OCI-LY7 (cell line): ENCODE measurements around the gene GNRH2. TPM values are rescaled to one million over a fixed set of nuclear protein-coding genes. Genes with fewer than 3 reads are reported as not detected.
"Not testable (repeated sequence)": the region's sequence is repeated elsewhere in the genome, so short reads cannot be mapped to it uniquely, and the experiment has no call there.

Source experiments
- BruUV-seq: library from RNA; stranded (reverse); fragments of 400-500 nt; replicated peaks from 2 replicates; lab custom pipeline; 2021; lab: Mats Ljungman, UMichigan
- CTCF ChIA-PET: fragments of 300-600 bp; sonication (Branson Sonifier 250); formaldehyde crosslinking; loops from one replicate; lab custom pipeline; 2022; ENCODE audit warnings: antibody characterized with exemption; ENCODE audit not compliant: unreplicated experiment; lab: Charles Lee
- POLR2A ChIA-PET: fragments of 300-600 bp; sonication (Branson Sonifier 250); formaldehyde crosslinking; loops from one replicate; lab custom pipeline; 2022; ENCODE audit warnings: antibody characterized with exemption; lab: Charles Lee
- DNase-seq: peaks from one replicate; pipeline ENCODE4 v3.0.0-alpha.2; 2015; ENCODE audit warnings: low spot score
- H2AFZ ChIP-seq: fragments of 200-600 bp; sonication (generic), shearing (Covaris generic); 2 replicates; pipeline ENCODE4 v1.6.1; 2014; ENCODE audit warnings: mild to moderate bottlenecking, antibody characterized with exemption, low read length, moderate library complexity
- H3K27ac ChIP-seq: fragments of 200-600 bp; sonication (generic); 2 replicates; pipeline ENCODE4 v1.5.1; 2014; ENCODE audit warnings: mixed run types, low read depth, mild to moderate bottlenecking, moderate library complexity, low read length, inconsistent platforms; ENCODE audit not compliant: poor library complexity, severe bottlenecking
- H3K36me3 ChIP-seq: fragments of 200-600 bp; sonication (generic); 2 replicates; pipeline ENCODE4 v1.6.1; 2014; ENCODE audit warnings: mild to moderate bottlenecking, antibody characterized with exemption, low read length, moderate library complexity, mixed read lengths; ENCODE audit not compliant: insufficient read depth
- H3K4me1 ChIP-seq: fragments of 200-600 bp; sonication (generic); 2 replicates; pipeline ENCODE4 v1.5.1; 2014; ENCODE audit warnings: mild to moderate bottlenecking, low read length; ENCODE audit not compliant: insufficient read depth, poor library complexity, severe bottlenecking
- H3K4me2 ChIP-seq: fragments of 200-600 bp; sonication (generic); 2 replicates; pipeline ENCODE4 v1.6.1; 2014; ENCODE audit warnings: mild to moderate bottlenecking, low read length
- H3K4me3 ChIP-seq: fragments of 200-600 bp; sonication (generic); 2 replicates; pipeline ENCODE4 v1.5.1; 2014; ENCODE audit warnings: mild to moderate bottlenecking, low read depth, low read length; ENCODE audit not compliant: poor library complexity, severe bottlenecking
- H3K79me2 ChIP-seq: fragments of 200-600 bp; sonication (generic); 2 replicates; pipeline ENCODE4 v1.6.1; 2016; ENCODE audit warnings: low read depth, mild to moderate bottlenecking, low read length, moderate library complexity, mixed read lengths; ENCODE audit not compliant: insufficient read depth
- H3K9me2 ChIP-seq: fragments of 200-600 bp; sonication (generic); 2 replicates; pipeline ENCODE4 v1.6.1; 2016; ENCODE audit warnings: mild to moderate bottlenecking, low read length, mixed read lengths; ENCODE audit not compliant: insufficient read depth
- H3K9me3 ChIP-seq: fragments of 200-600 bp; sonication (generic); 2 replicates; pipeline ENCODE4 v1.6.1; 2014; ENCODE audit warnings: mild to moderate bottlenecking, mixed run types, low read length, mixed read lengths
- H4K20me1 ChIP-seq: fragments of 200-600 bp; sonication (generic); 2 replicates; pipeline ENCODE4 v1.6.1; 2014; ENCODE audit warnings: mild to moderate bottlenecking, antibody characterized with exemption, low read length, moderate library complexity, mixed read lengths; ENCODE audit not compliant: insufficient read depth
- CTCF ChIP-seq: fragments of 200-600 bp; sonication (generic); conservative IDR thresholded peaks from 2 replicates; pipeline ENCODE4 v1.5.1; 2014; ENCODE audit warnings: mild to moderate bottlenecking, antibody characterized with exemption, low read length, moderate library complexity, mixed read lengths
- EZH2phosphoT487 ChIP-seq: fragments of 200-600 bp; sonication (generic); IDR thresholded peaks from 2 replicates; pipeline ENCODE4 v1.6.1; 2018; ENCODE audit warnings: low read depth, borderline replicate concordance, mild to moderate bottlenecking, mixed run types, antibody characterized with exemption, low read length, moderate library complexity, mixed read lengths
- intact Hi-C: fragments of 100-400 bp; cut with micrococcal nuclease; formaldehyde crosslinking; loops from one replicate; pipeline ENCODE4 v1.10.0; 2022; ENCODE audit not compliant: unreplicated experiment
- total RNA-seq, 2 experiments: library from RNA; depleted of rRNA in 1 of 2; stranded (reverse); fragments of >200 nt in 1 of 2; shearing (Covaris generic) in 1 of 2; gene quantifications; 2 replicates each; pipeline ENCODE4 v1.2.3, GENCODE V29; 2014 to 2022

The GNRH2 gene
- total RNA-seq, 2 experiments from 2014 or later, result 0.44 to 0.61 TPM

- BruUV-seq, result no TSS peak
- TF ChIP-seq CTCF, result no peak
- no peak for TF ChIP-seq EZH2phosphoT487
- Histone ChIP-seq H3K27ac (no peak overlapping the region), H3K36me3 (peaks cover 66% of the 10 kb centered on the region), H3K4me1 (no peaks in the 10 kb centered on the region), H3K9me2 (no peaks in the 10 kb centered on the region), H4K20me1 (no peaks in the 10 kb centered on the region), H3K4me2 (no peak overlapping the region), H2AFZ (no peak overlapping the region), H3K79me2 (no peaks in the 10 kb centered on the region), H3K9me3 (no peaks in the 10 kb centered on the region), H3K4me3 (no peak overlapping the region)
- DNase-seq, result no peak
- POLR2A ChIA-PET, result no interaction called here
- CTCF ChIA-PET, result no interaction called here
- intact Hi-C loops, result no loop called here
Measured at GRCh38 chr20:3013771-3014170, 29.7 kb upstream of the GNRH2 start.

GRCh38 chr20:3014179-3014578 lies 29.2 kb upstream of the GNRH2 start:
- no peaks in the 10 kb centered on the region for H3K4me1 ChIP-seq
- ChIA-PET POLR2A (no interaction called here), CTCF (no interaction called here)
- intact Hi-C loops, result no loop called here
- BruUV-seq, result no TSS peak
- DNase-seq, result no peak
- no peaks in the 10 kb centered on the region for H3K79me2 ChIP-seq
- H3K27ac ChIP-seq, result no peak overlapping the region
- no peaks in the 10 kb centered on the region for H3K9me2 ChIP-seq
- TF ChIP-seq EZH2phosphoT487 (no peak), CTCF (no peak)
- H3K36me3 ChIP-seq, result peaks cover 62% of the 10 kb centered on the region
- H3K4me2 ChIP-seq, result no peak overlapping the region
- H3K4me3 ChIP-seq, result no peak overlapping the region
- no peaks in the 10 kb centered on the region for H3K9me3 ChIP-seq
- no peak overlapping the region for H2AFZ ChIP-seq
- H4K20me1 ChIP-seq, result no peaks in the 10 kb centered on the region

GRCh38 chr20:3014662-3015061 lies 28.8 kb upstream of the GNRH2 start:
- ChIA-PET POLR2A (interaction anchor here (0.7 kb wide), 1 partner anchor 285 kb away, joined by 3 read pairs; no protein-coding TSS in a partner anchor), CTCF (no interaction called here)
- H2AFZ ChIP-seq, result no peak overlapping the region
- peaks cover 57% of the 10 kb centered on the region for H3K36me3 ChIP-seq
- no peaks in the 10 kb centered on the region for H3K9me3 ChIP-seq
- intact Hi-C loops, result no loop called here
- H4K20me1 ChIP-seq, result no peaks in the 10 kb centered on the region
- H3K4me2 ChIP-seq, result no peak overlapping the region
- H3K9me2 ChIP-seq, result no peaks in the 10 kb centered on the region
- TF ChIP-seq EZH2phosphoT487 (no peak), CTCF (no peak)
- no peak overlapping the region for H3K27ac ChIP-seq
- H3K79me2 ChIP-seq, result no peaks in the 10 kb centered on the region
- no peaks in the 10 kb centered on the region for H3K4me1 ChIP-seq
- DNase-seq, result no peak
- BruUV-seq, result no TSS peak
- no peak overlapping the region for H3K4me3 ChIP-seq

DNA sequence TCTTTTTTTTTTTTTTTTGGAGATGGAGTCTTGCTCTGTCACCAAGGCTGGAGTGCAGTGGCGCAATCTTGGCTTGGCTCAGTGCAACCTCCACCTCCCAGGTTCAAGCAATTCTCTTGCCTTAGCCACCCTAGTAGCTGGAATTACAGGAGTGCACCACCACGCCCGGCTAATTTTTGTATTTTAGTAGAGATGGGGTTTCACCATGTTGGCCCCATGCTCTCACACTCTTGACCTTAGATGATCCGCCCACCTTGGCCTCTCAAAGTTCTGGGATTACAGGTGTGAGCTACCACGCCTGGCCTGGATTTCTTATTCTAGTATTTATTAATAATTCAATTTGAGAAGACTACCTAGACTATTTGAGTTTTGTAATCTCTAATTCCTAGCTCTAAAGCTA lies 28.1 kb upstream of the GNRH2 start:
- POLR2A ChIA-PET, result interaction anchor here (0.7 kb wide), 1 partner anchor 286 kb away, joined by 3 read pairs; no protein-coding TSS in a partner anchor
- BruUV-seq, CTCF ChIA-PET: not testable (repeated sequence)

More for the DNA sequence above, 28.1 kb upstream of the GNRH2 start:
- H2AFZ ChIP-seq, H3K4me3 ChIP-seq, H3K27ac ChIP-seq, DNase-seq, H3K9me2 ChIP-seq, H3K4me2 ChIP-seq, H3K79me2 ChIP-seq, H3K9me3 ChIP-seq, intact Hi-C loops, H4K20me1 ChIP-seq, H3K4me1 ChIP-seq: not testable (repeated sequence)
- peaks cover 52% of the 10 kb centered on the region for H3K36me3 ChIP-seq
